WTC11 (cell line): ENCODE data around the gene ZKSCAN1.

Experiments used
- CTCF ChIP-seq: fragments of 200-600 bp; IDR thresholded peaks from 2 replicates; pipeline ENCODE4 v1.8.0; 2022; ENCODE audit warnings: antibody characterized with exemption
- ESRRA ChIP-seq: sonication (generic); formaldehyde crosslinking; IDR thresholded peaks from 2 replicates; pipeline ENCODE4 v1.8.1; 2022; ENCODE audit warnings: mild to moderate bottlenecking, missing genetic modification reagents, borderline replicate concordance
- IRF2 ChIP-seq: sonication (generic); formaldehyde crosslinking; IDR thresholded peaks from 2 replicates; pipeline ENCODE4 v1.8.0; 2022; ENCODE audit warnings: low read depth, missing genetic modification reagents, borderline replicate concordance
- NR1H2 ChIP-seq: sonication (generic); formaldehyde crosslinking; IDR thresholded peaks from 2 replicates; pipeline ENCODE4 v1.9.0; 2021; ENCODE audit warnings: mild to moderate bottlenecking, moderate library complexity, missing genetic modification reagents
- NR2C2 ChIP-seq: sonication (generic); formaldehyde crosslinking; IDR thresholded peaks from 2 replicates; pipeline ENCODE4 v1.8.0; 2022; ENCODE audit warnings: mild to moderate bottlenecking, missing genetic modification reagents
- SP1 ChIP-seq: sonication (generic); formaldehyde crosslinking; conservative IDR thresholded peaks from 2 replicates; pipeline ENCODE4 v1.8.1; 2022; ENCODE audit warnings: missing genetic modification reagents
- ZNF396 ChIP-seq: fragments of 250-450 bp; sonication (Bioruptor Pico); IDR thresholded peaks from 2 replicates; pipeline ENCODE4 v1.8.0; 2021; ENCODE audit warnings: mild to moderate bottlenecking, moderate library complexity, borderline replicate concordance
- TF ChIP-seq, protein P1 (sequence below): sonication (generic); formaldehyde crosslinking; IDR thresholded peaks from 2 replicates; pipeline ENCODE4 v1.8.0; 2022; ENCODE audit warnings: mild to moderate bottlenecking, missing genetic modification reagents
- TF ChIP-seq, protein P2 (sequence below): sonication (generic); formaldehyde crosslinking; IDR thresholded peaks from 2 replicates; pipeline ENCODE4 v1.8.1; 2022; ENCODE audit warnings: low read depth, missing genetic modification reagents, borderline replicate concordance
- TF ChIP-seq, protein P3 (sequence below): sonication (generic); formaldehyde crosslinking; IDR thresholded peaks from 2 replicates; pipeline ENCODE4 v1.8.1; 2022; ENCODE audit warnings: mild to moderate bottlenecking, moderate library complexity, missing genetic modification reagents

GRCh38 chr7:100069991-100070390 is 54.6 kb downstream of the ZKSCAN1 start:
- TF ChIP-seq NR1H2 (CRISPR knock-in tag) (no peak), CTCF (no peak), NR2C2 (no peak), ESRRA (CRISPR knock-in tag) (no peak), ZNF396 (CRISPR knock-in tag) (no peak), SP1 (CRISPR knock-in tag) (no peak), IRF2 (CRISPR knock-in tag) (no peak)
- TF ChIP-seq, protein P1, sequence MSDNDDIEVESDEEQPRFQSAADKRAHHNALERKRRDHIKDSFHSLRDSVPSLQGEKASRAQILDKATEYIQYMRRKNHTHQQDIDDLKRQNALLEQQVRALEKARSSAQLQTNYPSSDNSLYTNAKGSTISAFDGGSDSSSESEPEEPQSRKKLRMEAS (CRISPR knock-in tag), result no peak
- TF ChIP-seq, protein P2, sequence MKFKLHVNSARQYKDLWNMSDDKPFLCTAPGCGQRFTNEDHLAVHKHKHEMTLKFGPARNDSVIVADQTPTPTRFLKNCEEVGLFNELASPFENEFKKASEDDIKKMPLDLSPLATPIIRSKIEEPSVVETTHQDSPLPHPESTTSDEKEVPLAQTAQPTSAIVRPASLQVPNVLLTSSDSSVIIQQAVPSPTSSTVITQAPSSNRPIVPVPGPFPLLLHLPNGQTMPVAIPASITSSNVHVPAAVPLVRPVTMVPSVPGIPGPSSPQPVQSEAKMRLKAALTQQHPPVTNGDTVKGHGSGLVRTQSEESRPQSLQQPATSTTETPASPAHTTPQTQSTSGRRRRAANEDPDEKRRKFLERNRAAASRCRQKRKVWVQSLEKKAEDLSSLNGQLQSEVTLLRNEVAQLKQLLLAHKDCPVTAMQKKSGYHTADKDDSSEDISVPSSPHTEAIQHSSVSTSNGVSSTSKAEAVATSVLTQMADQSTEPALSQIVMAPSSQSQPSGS (CRISPR knock-in tag), result no peak
- TF ChIP-seq, protein P3, sequence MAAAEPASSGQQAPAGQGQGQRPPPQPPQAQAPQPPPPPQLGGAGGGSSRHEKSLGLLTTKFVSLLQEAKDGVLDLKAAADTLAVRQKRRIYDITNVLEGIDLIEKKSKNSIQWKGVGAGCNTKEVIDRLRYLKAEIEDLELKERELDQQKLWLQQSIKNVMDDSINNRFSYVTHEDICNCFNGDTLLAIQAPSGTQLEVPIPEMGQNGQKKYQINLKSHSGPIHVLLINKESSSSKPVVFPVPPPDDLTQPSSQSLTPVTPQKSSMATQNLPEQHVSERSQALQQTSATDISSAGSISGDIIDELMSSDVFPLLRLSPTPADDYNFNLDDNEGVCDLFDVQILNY (CRISPR knock-in tag), result no peak
